HepG2 (cell line): ENCODE results near the gene CHST3. TPM values are rescaled to one million over a fixed set of nuclear protein-coding genes. Genes with fewer than 3 reads are reported as not detected.
A peak's percentile ranks its signal among the peaks of the same experiment; 100 is the strongest.

ENCODE experiments used
- ATAC-seq: fragments of 200-7000 bp; cut with Tn5 transposase; 3 replicates; pipeline ENCODE4 v1.9.1; 2020; ENCODE audit warnings: mild to moderate bottlenecking, moderate library complexity
- BruUV-seq: library from RNA; stranded (reverse); fragments of 400-500 nt; replicated peaks from 2 replicates; lab custom pipeline; 2021; lab: Mats Ljungman, UMichigan
- CTCF ChIA-PET: fragments of 300-600 bp; formaldehyde crosslinking; extraction: SDS; loops from one replicate; lab custom pipeline; 2021; ENCODE audit warnings: low total read pairs, inconsistent platforms, low intra/inter-chr PET ratio; lab: Yijun Ruan, JAX
- POLR2A ChIA-PET: fragments of 350-600 bp; sonication (Branson Sonifier 250); formaldehyde crosslinking; loops from one replicate; lab custom pipeline; 2020; ENCODE audit warnings: antibody characterized with exemption, inconsistent platforms; lab: Yijun Ruan, JAX
- DNase-seq: peaks from one replicate; pipeline ENCODE4 v3.0.0-alpha.2; 2015; ENCODE audit warnings: low spot score
- FAIRE-seq: peaks from 3 replicates; lab custom pipeline; 2011; peaks lifted over from hg19 to GRCh38; lab: Jason Lieb, UNC
- H2AFZ ChIP-seq: one replicate; pipeline ENCODE4 v1.6.1; 2011; ENCODE audit warnings: low read length, inconsistent platforms
- H3K27ac ChIP-seq: fragments of 300-600 bp; 3 replicates; pipeline ENCODE4 v1.8.0; 2011; ENCODE audit warnings: mixed run types, mild to moderate bottlenecking, mixed read lengths, low read length, inconsistent platforms; ENCODE audit not compliant: insufficient read depth; ENCODE audit errors: extremely low read length
- H3K27me3 ChIP-seq, 2 experiments: fragments of 200-600 bp in 1 of 2; 2 replicates in 1 of 2; 3 replicates in 1 of 2; pipeline versions ENCODE4 v1.6.0 to v1.8.0; 2011; ENCODE audit warnings: low read length in 2 of 2, mild to moderate bottlenecking in 2 of 2, moderate library complexity in 2 of 2, inconsistent platforms in 1 of 2; ENCODE audit not compliant: insufficient read depth in 2 of 2, control insufficient read depth in 1 of 2
- H3K36me3 ChIP-seq, 2 experiments: fragments of 200-600 bp in 1 of 2; replicated peaks in 1 of 2; 2 replicates in 1 of 2; 3 replicates in 1 of 2; pipeline versions ENCODE4 v1.5.1 to v1.8.0; 2011; ENCODE audit warnings: low read length in 2 of 2, inconsistent platforms in 1 of 2; ENCODE audit not compliant: insufficient read depth in 2 of 2, control insufficient read depth in 1 of 2
- H3K4me1 ChIP-seq: 2 replicates; pipeline ENCODE4 v1.5.1; 2012; ENCODE audit warnings: low read length, inconsistent platforms; ENCODE audit not compliant: insufficient read depth
- H3K4me2 ChIP-seq: 2 replicates; pipeline ENCODE4 v1.6.0; 2011; ENCODE audit warnings: low read depth, low read length, inconsistent platforms
- H3K4me3 ChIP-seq, 3 experiments: fragments of 200-600 bp in 1 of 3; sonication (generic), shearing (Covaris generic) in 1 of 3; replicated peaks in 1 of 3; 2 replicates each; pipeline ENCODE4 v1.5.1; 2011 to 2016; ENCODE audit warnings: low read length in 3 of 3, inconsistent platforms in 2 of 3, low read depth in 2 of 3, mild to moderate bottlenecking in 2 of 3, control low read depth in 1 of 3, mixed read lengths in 1 of 3; ENCODE audit not compliant: insufficient read depth in 1 of 3
- H3K79me2 ChIP-seq: one replicate; pipeline ENCODE4 v1.6.1; 2011; ENCODE audit warnings: low read length, inconsistent platforms; ENCODE audit not compliant: insufficient read depth
- H3K9ac ChIP-seq: 2 replicates; pipeline ENCODE4 v1.6.0; 2011; ENCODE audit warnings: mild to moderate bottlenecking, low read depth, low read length, inconsistent platforms; ENCODE audit not compliant: insufficient read depth
- H3K9me3 ChIP-seq: 2 replicates; pipeline ENCODE4 v1.5.1; 2012; ENCODE audit warnings: mild to moderate bottlenecking, low read length
- H4K20me1 ChIP-seq: 2 replicates; pipeline ENCODE4 v1.6.0; 2011; ENCODE audit warnings: inconsistent platforms, mild to moderate bottlenecking, low read length, moderate library complexity; ENCODE audit not compliant: insufficient read depth
- ELF4 ChIP-seq: sonication (generic); formaldehyde crosslinking; IDR thresholded peaks from 2 replicates; pipeline ENCODE4 v1.5.0; 2020; ENCODE audit warnings: missing genetic modification reagents, mild to moderate bottlenecking, moderate library complexity, borderline replicate concordance
- FIP1L1 ChIP-seq: fragments of 200-400 bp; formaldehyde crosslinking; IDR thresholded peaks from 2 replicates; pipeline ENCODE4 v1.6.1; 2018; ENCODE audit warnings: low read depth, mild to moderate bottlenecking, low read length, moderate library complexity, borderline replicate concordance; ENCODE audit not compliant: insufficient read depth
- GATA4 ChIP-seq: sonication (generic); IDR thresholded peaks from 2 replicates; pipeline ENCODE4 v1.6.1; 2016; ENCODE audit warnings: antibody characterized with exemption, low read depth, borderline replicate concordance
- SAFB2 ChIP-seq: sonication (generic); formaldehyde crosslinking; IDR thresholded peaks from 2 replicates; pipeline ENCODE4 v1.5.1; 2020; ENCODE audit warnings: missing genetic modification reagents, low read depth, mild to moderate bottlenecking, borderline replicate concordance
- ZFX ChIP-seq: sonication (generic); formaldehyde crosslinking; IDR thresholded peaks from 2 replicates; pipeline ENCODE4 v1.4.0; 2020; ENCODE audit warnings: mild to moderate bottlenecking, low read depth, missing genetic modification reagents, moderate library complexity
- ZMYM4 ChIP-seq: sonication (generic); formaldehyde crosslinking; IDR thresholded peaks from 2 replicates; pipeline ENCODE4 v1.8.1; 2023; ENCODE audit warnings: mild to moderate bottlenecking, missing genetic modification reagents
- ZNF335 ChIP-seq: sonication (generic); formaldehyde crosslinking; IDR thresholded peaks from 2 replicates; pipeline ENCODE4 v1.4.0; 2020; ENCODE audit warnings: missing genetic modification reagents
- ZNF33A ChIP-seq: sonication (generic); formaldehyde crosslinking; IDR thresholded peaks from 2 replicates; pipeline ENCODE4 v1.5.1; 2020; ENCODE audit warnings: missing genetic modification reagents, mild to moderate bottlenecking, moderate library complexity, borderline replicate concordance
- ZNF460 ChIP-seq: sonication (generic); formaldehyde crosslinking; IDR thresholded peaks from 2 replicates; pipeline ENCODE4 v1.5.1; 2020; ENCODE audit warnings: missing genetic modification reagents, mild to moderate bottlenecking, borderline replicate concordance
- ZNF629 ChIP-seq: sonication (generic); formaldehyde crosslinking; conservative IDR thresholded peaks from 2 replicates; pipeline ENCODE4 v1.5.0; 2020; ENCODE audit warnings: missing genetic modification reagents
- ZNF768 ChIP-seq: sonication (generic); formaldehyde crosslinking; IDR thresholded peaks from 2 replicates; pipeline ENCODE4 v1.4.0; 2020; ENCODE audit warnings: missing genetic modification reagents
- ZNF780A ChIP-seq: sonication (generic); formaldehyde crosslinking; IDR thresholded peaks from 2 replicates; pipeline ENCODE4 v1.8.0; 2022; ENCODE audit warnings: mild to moderate bottlenecking, missing genetic modification reagents, moderate library complexity
- ZSCAN29 ChIP-seq: sonication (generic); formaldehyde crosslinking; conservative IDR thresholded peaks from 2 replicates; pipeline ENCODE4 v1.4.0; 2020; ENCODE audit warnings: mild to moderate bottlenecking, missing genetic modification reagents
- WGBS: methylation state at CpG from one replicate; pipeline ENCODE4 v1.1.6; 2017; ENCODE audit warnings: low lambda C conversion rate; 5-methylcytosine and 5-hydroxymethylcytosine counted together
- in situ Hi-C: cut with HindIII; loops from 2 replicates; pipeline ENCODE4 v1.10.0; 2017; ENCODE audit warnings: low pct_unique_long_range_greater_than_20kb; ENCODE audit not compliant: extremely low pct_ligation_motif_present
- intact Hi-C: fragments of 100-400 bp; cut with micrococcal nuclease; formaldehyde crosslinking; loops from one replicate; pipeline ENCODE4 v1.10.0; 2022; ENCODE audit not compliant: unreplicated experiment
- polyA plus RNA-seq, 8 experiments: library from polyadenylated mRNA; depleted of rRNA in 3 of 8; stranded (reverse) in 7 of 8; unstranded in 1 of 8; fragments of >200 nt; fragmentation: Illumina TruSeq in 4 of 8; extraction: Trizol in 4 of 8; gene quantifications; 2 replicates each; pipeline versions ENCODE4 v1.2.1 to v1.2.3, GENCODE V29; 2011 to 2016; ENCODE audit warnings: low read depth in 4 of 8, missing spikeins in 1 of 8, mixed read lengths in 1 of 8; ENCODE audit not compliant: insufficient read depth in 1 of 8
- total RNA-seq, 5 experiments: library from RNA; depleted of rRNA; stranded (reverse); fragments of >200 nt; fragmentation: Illumina TruSeq; extraction: Trizol; gene quantifications; 2 replicates each; pipeline ENCODE4 v1.2.3, GENCODE V29; 2016; ENCODE audit warnings: low read depth in 1 of 5
- TF ChIP-seq, protein P1 (sequence below): sonication (generic); formaldehyde crosslinking; IDR thresholded peaks from 2 replicates; pipeline ENCODE4 v1.4.0; 2020; ENCODE audit warnings: missing genetic modification reagents
- TF ChIP-seq, protein P2 (sequence below): sonication (generic); formaldehyde crosslinking; IDR thresholded peaks from 2 replicates; pipeline ENCODE4 v1.9.0; 2022; ENCODE audit warnings: low read depth, missing genetic modification reagents
- TF ChIP-seq, protein P3 (sequence below): sonication (generic); formaldehyde crosslinking; IDR thresholded peaks from 2 replicates; pipeline ENCODE4 v1.4.0; 2020; ENCODE audit warnings: low read depth, mild to moderate bottlenecking, missing genetic modification reagents
- TF ChIP-seq, protein P4 (sequence below): sonication (generic); formaldehyde crosslinking; conservative IDR thresholded peaks from 2 replicates; pipeline ENCODE4 v1.4.0; 2020; ENCODE audit warnings: missing genetic modification reagents

Gene CHST3
- total and polyA plus RNA-seq, 2 of the 13 experiments (the other 11 are each of a cell fraction or from before 2014, with no cell fraction given), result 7.2 to 18.7 TPM

DNA sequence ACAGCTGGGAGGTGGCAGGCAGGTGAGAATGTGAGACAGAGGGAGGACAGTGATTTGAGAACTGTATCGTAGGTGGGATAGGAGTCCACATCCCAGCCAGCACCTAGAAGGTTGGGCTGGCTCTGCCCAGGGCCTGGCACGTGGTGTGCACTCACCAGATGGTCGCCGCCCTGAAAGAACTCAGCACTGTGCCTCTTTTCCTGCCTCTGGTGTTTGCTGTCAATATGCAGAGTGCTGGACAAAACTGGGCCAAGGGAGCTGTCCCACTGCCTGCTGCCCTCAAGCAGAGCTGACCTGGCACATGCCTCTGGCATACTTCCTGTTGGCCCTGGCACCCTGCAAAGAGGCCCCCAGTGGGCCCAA is 36.8 kb downstream of the CHST3 start (continued):
- TF ChIP-seq, protein P1, sequence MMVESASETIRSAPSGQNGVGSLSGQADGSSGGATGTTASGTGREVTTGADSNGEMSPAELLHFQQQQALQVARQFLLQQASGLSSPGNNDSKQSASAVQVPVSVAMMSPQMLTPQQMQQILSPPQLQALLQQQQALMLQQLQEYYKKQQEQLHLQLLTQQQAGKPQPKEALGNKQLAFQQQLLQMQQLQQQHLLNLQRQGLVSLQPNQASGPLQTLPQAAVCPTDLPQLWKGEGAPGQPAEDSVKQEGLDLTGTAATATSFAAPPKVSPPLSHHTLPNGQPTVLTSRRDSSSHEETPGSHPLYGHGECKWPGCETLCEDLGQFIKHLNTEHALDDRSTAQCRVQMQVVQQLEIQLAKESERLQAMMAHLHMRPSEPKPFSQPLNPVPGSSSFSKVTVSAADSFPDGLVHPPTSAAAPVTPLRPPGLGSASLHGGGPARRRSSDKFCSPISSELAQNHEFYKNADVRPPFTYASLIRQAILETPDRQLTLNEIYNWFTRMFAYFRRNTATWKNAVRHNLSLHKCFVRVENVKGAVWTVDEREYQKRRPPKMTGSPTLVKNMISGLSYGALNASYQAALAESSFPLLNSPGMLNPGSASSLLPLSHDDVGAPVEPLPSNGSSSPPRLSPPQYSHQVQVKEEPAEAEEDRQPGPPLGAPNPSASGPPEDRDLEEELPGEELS, result no peak
- TF ChIP-seq ZNF460, result no peak
- TF ChIP-seq, protein P2, sequence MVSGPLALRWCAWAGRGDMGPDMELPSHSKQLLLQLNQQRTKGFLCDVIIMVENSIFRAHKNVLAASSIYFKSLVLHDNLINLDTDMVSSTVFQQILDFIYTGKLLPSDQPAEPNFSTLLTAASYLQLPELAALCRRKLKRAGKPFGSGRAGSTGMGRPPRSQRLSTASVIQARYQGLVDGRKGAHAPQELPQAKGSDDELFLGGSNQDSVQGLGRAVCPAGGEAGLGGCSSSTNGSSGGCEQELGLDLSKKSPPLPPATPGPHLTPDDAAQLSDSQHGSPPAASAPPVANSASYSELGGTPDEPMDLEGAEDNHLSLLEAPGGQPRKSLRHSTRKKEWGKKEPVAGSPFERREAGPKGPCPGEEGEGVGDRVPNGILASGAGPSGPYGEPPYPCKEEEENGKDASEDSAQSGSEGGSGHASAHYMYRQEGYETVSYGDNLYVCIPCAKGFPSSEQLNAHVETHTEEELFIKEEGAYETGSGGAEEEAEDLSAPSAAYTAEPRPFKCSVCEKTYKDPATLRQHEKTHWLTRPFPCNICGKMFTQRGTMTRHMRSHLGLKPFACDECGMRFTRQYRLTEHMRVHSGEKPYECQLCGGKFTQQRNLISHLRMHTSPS (CRISPR knock-in tag), result no peak
- no peak for TF ChIP-seq ZMYM4 (CRISPR knock-in tag)
- TF ChIP-seq ELF4 (CRISPR knock-in tag), result no peak
- TF ChIP-seq GATA4, result no peak

DNA sequence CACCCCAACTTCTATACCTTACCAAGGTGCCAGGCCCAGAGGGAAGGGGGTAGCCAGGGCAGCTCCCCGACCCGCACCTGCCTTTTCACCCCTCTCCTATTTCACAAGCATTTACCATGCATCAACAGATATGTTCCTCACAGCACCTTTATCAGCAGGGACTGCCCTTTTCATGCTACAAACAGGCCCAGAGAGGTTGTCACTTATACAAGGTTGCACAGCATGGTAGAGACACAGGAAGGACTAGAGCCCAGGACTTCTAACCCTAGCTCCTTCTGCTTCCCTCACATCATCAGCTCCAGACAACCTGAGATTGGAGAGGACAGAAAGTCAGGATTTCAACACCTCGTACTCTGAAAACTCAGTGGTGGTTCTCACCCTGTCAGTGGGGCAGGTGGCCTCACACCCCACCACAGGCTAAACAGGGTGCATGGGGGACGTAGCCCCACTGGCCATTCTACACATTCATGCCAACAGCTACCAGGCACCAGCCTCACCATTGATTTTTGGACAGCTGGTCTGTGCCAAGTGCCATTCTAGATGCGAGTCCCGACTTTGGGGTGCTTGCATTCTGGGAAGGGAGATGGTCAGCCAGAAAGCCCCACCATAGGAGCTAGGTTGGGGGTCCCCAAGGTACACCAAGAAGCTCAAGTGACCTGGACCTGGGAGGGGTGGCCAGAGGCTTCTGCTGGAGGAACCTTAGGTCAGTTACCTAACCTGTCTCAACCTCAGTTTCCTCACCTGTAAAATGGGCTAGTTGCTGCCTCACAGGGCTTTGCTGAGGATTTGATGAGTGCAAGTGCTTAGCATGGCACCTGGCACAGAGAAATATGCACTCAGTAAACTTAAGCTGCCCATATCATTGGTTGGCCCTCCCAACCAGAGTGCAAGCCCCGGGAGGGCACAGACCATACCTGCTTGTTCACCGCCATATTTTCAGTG is 38.4 kb downstream of the CHST3 start:
- no peaks in the 10 kb centered on the region for H3K9me3 ChIP-seq
- WGBS, result 95% methylated on average over 3 of the region's 8 CpGs
- DNase-seq, result no peak
- no peak overlapping the region for H3K27ac ChIP-seq
- CTCF ChIA-PET, result no interaction called here
- no peak overlapping the region for H2AFZ ChIP-seq
- no peak for FAIRE-seq
- in situ Hi-C loops, result no loop called here
- H3K27me3 ChIP-seq, result no peaks in the 10 kb centered on the region
- intact Hi-C loops, result no loop called here
- peaks cover 8% of the 10 kb centered on the region; the same call in 1 of the 2 replicates for H4K20me1 ChIP-seq
- no peak overlapping the region for H3K4me3 ChIP-seq
- BruUV-seq, result no TSS peak
- H3K79me2 ChIP-seq, result peaks cover 14% of the 10 kb centered on the region
- H3K4me1 ChIP-seq, result peaks cover 35% of the 10 kb centered on the region
- H3K36me3 ChIP-seq, result peaks cover 20 to 30% of the 10 kb centered on the region in 2 experiments; a peak in 4 of 5 replicates
- no peak overlapping the region for H3K4me2 ChIP-seq
- POLR2A ChIA-PET, result interaction anchor here (1.5 kb wide), 1 partner anchor 36 kb away, joined by 4 read pairs; no protein-coding TSS in a partner anchor
- H3K9ac ChIP-seq, result no peak overlapping the region
- ATAC-seq, result no peak
- TF ChIP-seq ZNF629 (CRISPR knock-in tag), result peak; percentile 92
- no peak for TF ChIP-seq ZFX
- TF ChIP-seq SAFB2 (CRISPR knock-in tag), result no peak
- TF ChIP-seq, protein P3, sequence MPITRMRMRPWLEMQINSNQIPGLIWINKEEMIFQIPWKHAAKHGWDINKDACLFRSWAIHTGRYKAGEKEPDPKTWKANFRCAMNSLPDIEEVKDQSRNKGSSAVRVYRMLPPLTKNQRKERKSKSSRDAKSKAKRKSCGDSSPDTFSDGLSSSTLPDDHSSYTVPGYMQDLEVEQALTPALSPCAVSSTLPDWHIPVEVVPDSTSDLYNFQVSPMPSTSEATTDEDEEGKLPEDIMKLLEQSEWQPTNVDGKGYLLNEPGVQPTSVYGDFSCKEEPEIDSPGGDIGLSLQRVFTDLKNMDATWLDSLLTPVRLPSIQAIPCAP (CRISPR knock-in tag), result no peak
- TF ChIP-seq, protein P4, sequence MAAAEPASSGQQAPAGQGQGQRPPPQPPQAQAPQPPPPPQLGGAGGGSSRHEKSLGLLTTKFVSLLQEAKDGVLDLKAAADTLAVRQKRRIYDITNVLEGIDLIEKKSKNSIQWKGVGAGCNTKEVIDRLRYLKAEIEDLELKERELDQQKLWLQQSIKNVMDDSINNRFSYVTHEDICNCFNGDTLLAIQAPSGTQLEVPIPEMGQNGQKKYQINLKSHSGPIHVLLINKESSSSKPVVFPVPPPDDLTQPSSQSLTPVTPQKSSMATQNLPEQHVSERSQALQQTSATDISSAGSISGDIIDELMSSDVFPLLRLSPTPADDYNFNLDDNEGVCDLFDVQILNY (CRISPR knock-in tag), result no peak
- TF ChIP-seq ZNF780A, result no peak
- TF ChIP-seq ZNF768 (CRISPR knock-in tag), result peak; percentile 78
- TF ChIP-seq ZNF335, result no peak
- TF ChIP-seq FIP1L1, result no peak
- no peak for TF ChIP-seq ZSCAN29 (CRISPR knock-in tag)
- TF ChIP-seq ZNF33A (CRISPR knock-in tag), result no peak
